Ishikawa (cell line): Measurements from ENCODE around the gene ORC1.

Experiments used
- CEBPB ChIP-seq: IDR thresholded peaks from 2 replicates; pipeline ENCODE4 v1.6.1; 2012
- CREB1 ChIP-seq: IDR thresholded peaks from 2 replicates; pipeline ENCODE4 v1.6.1; 2012; ENCODE audit warnings: low read depth
- EGR1 ChIP-seq: IDR thresholded peaks from 2 replicates; pipeline ENCODE4 v1.6.1; 2012
- EP300 ChIP-seq: IDR thresholded peaks from 2 replicates; pipeline ENCODE4 v1.6.1; 2012; ENCODE audit warnings: borderline replicate concordance
- FOXM1 ChIP-seq: IDR thresholded peaks from 2 replicates; pipeline ENCODE4 v1.6.1; 2012; ENCODE audit warnings: low read depth, borderline replicate concordance
- NFIC ChIP-seq: IDR thresholded peaks from 2 replicates; pipeline ENCODE4 v1.6.1; 2012
- RAD21 ChIP-seq: IDR thresholded peaks from 2 replicates; pipeline ENCODE4 v1.6.1; 2012; ENCODE audit warnings: low read depth
- TAF1 ChIP-seq: IDR thresholded peaks from 2 replicates; pipeline ENCODE4 v1.6.1; 2012; ENCODE audit warnings: low read depth, mild to moderate bottlenecking
- TCF12 ChIP-seq: IDR thresholded peaks from 2 replicates; pipeline ENCODE4 v1.6.1; 2012; ENCODE audit warnings: low read depth
- TEAD4 ChIP-seq: IDR thresholded peaks from 2 replicates; pipeline ENCODE4 v1.6.1; 2012
- YY1 ChIP-seq: IDR thresholded peaks from 2 replicates; pipeline ENCODE4 v1.6.1; 2012; ENCODE audit warnings: low read depth
- ZBTB7A ChIP-seq: IDR thresholded peaks from 2 replicates; pipeline ENCODE4 v1.6.1; 2012; ENCODE audit warnings: low read depth
- TF ChIP-seq, protein P1 (sequence below): IDR thresholded peaks from 2 replicates; pipeline ENCODE4 v1.6.1; 2012
- TF ChIP-seq, protein P2 (sequence below): IDR thresholded peaks from 2 replicates; pipeline ENCODE4 v1.6.1; 2012; ENCODE audit warnings: low read depth, mild to moderate bottlenecking
- TF ChIP-seq, protein P3 (sequence below): IDR thresholded peaks from 2 replicates; pipeline ENCODE4 v1.6.1; 2012

ORC1 gene

DNA sequence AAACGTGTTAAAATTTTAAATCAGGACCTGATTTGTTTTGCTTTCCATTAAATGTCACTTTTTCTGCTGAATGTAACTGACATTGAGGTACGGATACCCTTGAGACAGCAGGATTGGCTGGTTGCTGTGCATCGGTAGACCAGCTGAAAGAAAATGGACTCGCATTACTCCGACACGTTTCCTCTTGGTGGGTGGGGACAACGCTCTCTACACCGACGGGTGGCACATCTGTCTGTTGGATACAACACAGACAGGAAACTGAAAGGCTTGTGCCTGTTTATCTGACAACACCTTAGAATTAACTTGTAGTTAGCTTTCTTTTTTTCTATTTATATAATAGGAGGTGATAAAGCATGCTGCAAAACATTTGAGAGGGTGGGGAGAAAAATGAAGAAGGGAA is 19.5 kb upstream of the ORC1 start:
- TF ChIP-seq NFIC (no peak), CREB1 (no peak), TAF1 (no peak), EP300 (no peak), ZBTB7A (no peak), TEAD4 (no peak), FOXM1 (no peak), RAD21 (no peak), CEBPB (no peak), EGR1 (no peak), YY1 (no peak), TCF12 (no peak)
- TF ChIP-seq, protein P1, sequence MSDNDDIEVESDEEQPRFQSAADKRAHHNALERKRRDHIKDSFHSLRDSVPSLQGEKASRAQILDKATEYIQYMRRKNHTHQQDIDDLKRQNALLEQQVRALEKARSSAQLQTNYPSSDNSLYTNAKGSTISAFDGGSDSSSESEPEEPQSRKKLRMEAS: no peak
- TF ChIP-seq, protein P2, sequence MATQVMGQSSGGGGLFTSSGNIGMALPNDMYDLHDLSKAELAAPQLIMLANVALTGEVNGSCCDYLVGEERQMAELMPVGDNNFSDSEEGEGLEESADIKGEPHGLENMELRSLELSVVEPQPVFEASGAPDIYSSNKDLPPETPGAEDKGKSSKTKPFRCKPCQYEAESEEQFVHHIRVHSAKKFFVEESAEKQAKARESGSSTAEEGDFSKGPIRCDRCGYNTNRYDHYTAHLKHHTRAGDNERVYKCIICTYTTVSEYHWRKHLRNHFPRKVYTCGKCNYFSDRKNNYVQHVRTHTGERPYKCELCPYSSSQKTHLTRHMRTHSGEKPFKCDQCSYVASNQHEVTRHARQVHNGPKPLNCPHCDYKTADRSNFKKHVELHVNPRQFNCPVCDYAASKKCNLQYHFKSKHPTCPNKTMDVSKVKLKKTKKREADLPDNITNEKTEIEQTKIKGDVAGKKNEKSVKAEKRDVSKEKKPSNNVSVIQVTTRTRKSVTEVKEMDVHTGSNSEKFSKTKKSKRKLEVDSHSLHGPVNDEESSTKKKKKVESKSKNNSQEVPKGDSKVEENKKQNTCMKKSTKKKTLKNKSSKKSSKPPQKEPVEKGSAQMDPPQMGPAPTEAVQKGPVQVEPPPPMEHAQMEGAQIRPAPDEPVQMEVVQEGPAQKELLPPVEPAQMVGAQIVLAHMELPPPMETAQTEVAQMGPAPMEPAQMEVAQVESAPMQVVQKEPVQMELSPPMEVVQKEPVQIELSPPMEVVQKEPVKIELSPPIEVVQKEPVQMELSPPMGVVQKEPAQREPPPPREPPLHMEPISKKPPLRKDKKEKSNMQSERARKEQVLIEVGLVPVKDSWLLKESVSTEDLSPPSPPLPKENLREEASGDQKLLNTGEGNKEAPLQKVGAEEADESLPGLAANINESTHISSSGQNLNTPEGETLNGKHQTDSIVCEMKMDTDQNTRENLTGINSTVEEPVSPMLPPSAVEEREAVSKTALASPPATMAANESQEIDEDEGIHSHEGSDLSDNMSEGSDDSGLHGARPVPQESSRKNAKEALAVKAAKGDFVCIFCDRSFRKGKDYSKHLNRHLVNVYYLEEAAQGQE: no peak
- TF ChIP-seq, protein P3, sequence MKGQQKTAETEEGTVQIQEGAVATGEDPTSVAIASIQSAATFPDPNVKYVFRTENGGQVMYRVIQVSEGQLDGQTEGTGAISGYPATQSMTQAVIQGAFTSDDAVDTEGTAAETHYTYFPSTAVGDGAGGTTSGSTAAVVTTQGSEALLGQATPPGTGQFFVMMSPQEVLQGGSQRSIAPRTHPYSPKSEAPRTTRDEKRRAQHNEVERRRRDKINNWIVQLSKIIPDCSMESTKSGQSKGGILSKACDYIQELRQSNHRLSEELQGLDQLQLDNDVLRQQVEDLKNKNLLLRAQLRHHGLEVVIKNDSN: no peak

- TF ChIP-seq CEBPB (no peak), FOXM1 (no peak), TAF1 (no peak), TEAD4 (no peak), NFIC (no peak), YY1 (no peak), CREB1 (no peak), EGR1 (no peak)
- TF ChIP-seq, protein P2: no peak
- TF ChIP-seq, protein P3: no peak
Measured at GRCh38 chr1:52423055-52423454, 18.8 kb upstream of the ORC1 start.

GRCh38 chr1:52420713-52421112 is 16.5 kb upstream of the ORC1 start:
- TF ChIP-seq TCF12 (no peak), YY1 (no peak), TEAD4 (no peak), TAF1 (no peak), FOXM1 (no peak), EP300 (no peak), ZBTB7A (no peak), EGR1 (no peak), NFIC (no peak), CREB1 (no peak), CEBPB (no peak), RAD21 (no peak)
- TF ChIP-seq, protein P1: no peak
- TF ChIP-seq, protein P2: no peak
- TF ChIP-seq, protein P3: no peak

GRCh38 chr1:52416811-52417210 is 12.6 kb upstream of the ORC1 start:
- TF ChIP-seq EGR1: no peak
- TF ChIP-seq NFIC: no peak
- no peak for TF ChIP-seq TEAD4
- TF ChIP-seq EP300: no peak
- TF ChIP-seq TCF12: no peak
- TF ChIP-seq, protein P1: no peak
- TF ChIP-seq ZBTB7A: no peak
- TF ChIP-seq RAD21: no peak
- no peak for TF ChIP-seq CEBPB
- TF ChIP-seq CREB1: no peak
- no peak for TF ChIP-seq FOXM1
- TF ChIP-seq, protein P3: no peak
